PFSK-1 (cell line): Measurements from ENCODE around the gene TAAR6.

Experiments
- FOXP2 ChIP-seq: optimal IDR thresholded peaks from 2 replicates; pipeline ENCODE3; 2011; ENCODE audit warnings: borderline replicate concordance, control low read depth, inconsistent platforms; ENCODE audit not compliant: insufficient read depth; ENCODE audit errors: extremely low read length, extremely low read depth
- POLR2AphosphoS5 ChIP-seq: IDR thresholded peaks from 2 replicates; pipeline ENCODE4 v1.6.1; 2012; ENCODE audit warnings: low read depth, mild to moderate bottlenecking, control low read depth, low read length, moderate library complexity
- SIN3A ChIP-seq: IDR thresholded peaks from 2 replicates; pipeline ENCODE4 v1.6.1; 2012; ENCODE audit warnings: mild to moderate bottlenecking, low read length, moderate library complexity, borderline replicate concordance; ENCODE audit not compliant: insufficient read depth
- TAF1 ChIP-seq: IDR thresholded peaks from 2 replicates; pipeline ENCODE4 v1.6.1; 2012; ENCODE audit warnings: low read length, control low read depth, borderline replicate concordance; ENCODE audit not compliant: insufficient read depth
- TF ChIP-seq, protein P1 (sequence below), 2 experiments: IDR thresholded peaks; 2 replicates each; pipeline versions ENCODE4 v1.6.1 to v1.8.0; 2011 to 2012; ENCODE audit warnings: low read depth in 2 of 2, low read length in 2 of 2, control low read depth in 1 of 2, inconsistent platforms in 1 of 2, mild to moderate bottlenecking in 1 of 2, moderate library complexity in 1 of 2; ENCODE audit not compliant: insufficient read depth in 1 of 2

The TAAR6 gene

GRCh38 chr6:132607544-132608233, 37.6 kb downstream of the TAAR6 start:
- TF ChIP-seq POLR2AphosphoS5: no peak
- TF ChIP-seq, protein P1, sequence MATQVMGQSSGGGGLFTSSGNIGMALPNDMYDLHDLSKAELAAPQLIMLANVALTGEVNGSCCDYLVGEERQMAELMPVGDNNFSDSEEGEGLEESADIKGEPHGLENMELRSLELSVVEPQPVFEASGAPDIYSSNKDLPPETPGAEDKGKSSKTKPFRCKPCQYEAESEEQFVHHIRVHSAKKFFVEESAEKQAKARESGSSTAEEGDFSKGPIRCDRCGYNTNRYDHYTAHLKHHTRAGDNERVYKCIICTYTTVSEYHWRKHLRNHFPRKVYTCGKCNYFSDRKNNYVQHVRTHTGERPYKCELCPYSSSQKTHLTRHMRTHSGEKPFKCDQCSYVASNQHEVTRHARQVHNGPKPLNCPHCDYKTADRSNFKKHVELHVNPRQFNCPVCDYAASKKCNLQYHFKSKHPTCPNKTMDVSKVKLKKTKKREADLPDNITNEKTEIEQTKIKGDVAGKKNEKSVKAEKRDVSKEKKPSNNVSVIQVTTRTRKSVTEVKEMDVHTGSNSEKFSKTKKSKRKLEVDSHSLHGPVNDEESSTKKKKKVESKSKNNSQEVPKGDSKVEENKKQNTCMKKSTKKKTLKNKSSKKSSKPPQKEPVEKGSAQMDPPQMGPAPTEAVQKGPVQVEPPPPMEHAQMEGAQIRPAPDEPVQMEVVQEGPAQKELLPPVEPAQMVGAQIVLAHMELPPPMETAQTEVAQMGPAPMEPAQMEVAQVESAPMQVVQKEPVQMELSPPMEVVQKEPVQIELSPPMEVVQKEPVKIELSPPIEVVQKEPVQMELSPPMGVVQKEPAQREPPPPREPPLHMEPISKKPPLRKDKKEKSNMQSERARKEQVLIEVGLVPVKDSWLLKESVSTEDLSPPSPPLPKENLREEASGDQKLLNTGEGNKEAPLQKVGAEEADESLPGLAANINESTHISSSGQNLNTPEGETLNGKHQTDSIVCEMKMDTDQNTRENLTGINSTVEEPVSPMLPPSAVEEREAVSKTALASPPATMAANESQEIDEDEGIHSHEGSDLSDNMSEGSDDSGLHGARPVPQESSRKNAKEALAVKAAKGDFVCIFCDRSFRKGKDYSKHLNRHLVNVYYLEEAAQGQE (IDR thresholded peaks at IDR 0.05; ENCODE audit: insufficient read depth in 1 of 2, low read depth in 2 of 2, low read length in 2 of 2): no peak
- no peak for TF ChIP-seq TAF1
- no peak for TF ChIP-seq FOXP2
- no peak for TF ChIP-seq SIN3A

GRCh38 chr6:132611616-132612015, 41.5 kb downstream of the TAAR6 start:
- TF ChIP-seq, protein P1 (IDR thresholded peaks at IDR 0.05; ENCODE audit: insufficient read depth in 1 of 2, low read depth in 2 of 2, low read length in 2 of 2): no peak
- TF ChIP-seq TAF1 (no peak), SIN3A (no peak), FOXP2 (no peak), POLR2AphosphoS5 (no peak)

GRCh38 chr6:132612449-132613108, 42.5 kb downstream of the TAAR6 start:
- TF ChIP-seq FOXP2 (no peak), TAF1 (no peak), POLR2AphosphoS5 (no peak), SIN3A (no peak)
- TF ChIP-seq, protein P1 (IDR thresholded peaks at IDR 0.05; ENCODE audit: insufficient read depth in 1 of 2, low read depth in 2 of 2, low read length in 2 of 2): no peak

GRCh38 chr6:132614554-132614953, 44.4 kb downstream of the TAAR6 start:
- TF ChIP-seq, protein P1 (IDR thresholded peaks at IDR 0.05; ENCODE audit: insufficient read depth in 1 of 2, low read depth in 2 of 2, low read length in 2 of 2): no peak
- no peak for TF ChIP-seq POLR2AphosphoS5
- no peak for TF ChIP-seq SIN3A
- TF ChIP-seq TAF1: no peak
- TF ChIP-seq FOXP2: no peak

DNA sequence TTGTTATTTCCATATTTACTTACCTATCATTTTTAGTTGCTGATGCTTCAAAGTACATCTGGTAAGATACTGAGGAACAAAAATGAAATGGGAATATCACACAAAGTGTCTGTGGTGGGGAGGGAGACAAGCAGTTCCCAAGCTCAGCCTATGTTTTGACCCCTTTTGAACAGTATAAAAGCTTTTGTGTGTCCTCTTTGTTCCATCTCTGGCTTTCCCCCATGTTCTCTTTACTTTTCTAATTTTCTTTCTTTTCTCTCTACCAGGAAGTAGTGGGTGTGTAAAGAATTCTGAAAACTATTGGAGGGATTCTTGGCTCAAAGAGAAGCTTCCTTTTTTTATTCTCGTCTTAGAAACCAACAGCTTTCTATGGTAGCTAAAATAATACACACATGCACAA, 46.6 kb downstream of the TAAR6 start:
- TF ChIP-seq SIN3A: no peak
- TF ChIP-seq, protein P1 (IDR thresholded peaks at IDR 0.05; ENCODE audit: insufficient read depth in 1 of 2, low read depth in 2 of 2, low read length in 2 of 2): no peak
- no peak for TF ChIP-seq FOXP2
- TF ChIP-seq TAF1: no peak
- no peak for TF ChIP-seq POLR2AphosphoS5
